Measurements from ENCODE around the gene COL8A2.

DNA sequence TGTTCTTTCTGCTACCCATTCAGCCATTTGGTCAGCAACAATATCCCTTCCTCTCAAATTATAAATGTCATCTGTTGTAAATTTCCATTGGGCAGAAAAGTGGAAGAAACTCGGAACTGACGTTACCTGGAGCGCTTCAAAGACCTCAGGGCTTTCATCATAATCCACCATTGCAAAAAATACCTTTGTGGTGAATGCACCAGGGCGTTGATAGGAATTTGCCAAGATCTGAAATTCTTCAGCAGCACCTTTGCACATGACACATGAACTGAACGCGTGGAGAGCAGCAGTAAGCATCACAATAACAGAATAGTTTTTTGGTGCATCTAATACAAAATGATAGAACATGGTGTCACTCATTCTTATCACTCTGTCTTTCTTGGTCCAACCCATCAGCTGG, 44.2 kb downstream of the COL8A2 start:
- TF ChIP-seq, protein P1, sequence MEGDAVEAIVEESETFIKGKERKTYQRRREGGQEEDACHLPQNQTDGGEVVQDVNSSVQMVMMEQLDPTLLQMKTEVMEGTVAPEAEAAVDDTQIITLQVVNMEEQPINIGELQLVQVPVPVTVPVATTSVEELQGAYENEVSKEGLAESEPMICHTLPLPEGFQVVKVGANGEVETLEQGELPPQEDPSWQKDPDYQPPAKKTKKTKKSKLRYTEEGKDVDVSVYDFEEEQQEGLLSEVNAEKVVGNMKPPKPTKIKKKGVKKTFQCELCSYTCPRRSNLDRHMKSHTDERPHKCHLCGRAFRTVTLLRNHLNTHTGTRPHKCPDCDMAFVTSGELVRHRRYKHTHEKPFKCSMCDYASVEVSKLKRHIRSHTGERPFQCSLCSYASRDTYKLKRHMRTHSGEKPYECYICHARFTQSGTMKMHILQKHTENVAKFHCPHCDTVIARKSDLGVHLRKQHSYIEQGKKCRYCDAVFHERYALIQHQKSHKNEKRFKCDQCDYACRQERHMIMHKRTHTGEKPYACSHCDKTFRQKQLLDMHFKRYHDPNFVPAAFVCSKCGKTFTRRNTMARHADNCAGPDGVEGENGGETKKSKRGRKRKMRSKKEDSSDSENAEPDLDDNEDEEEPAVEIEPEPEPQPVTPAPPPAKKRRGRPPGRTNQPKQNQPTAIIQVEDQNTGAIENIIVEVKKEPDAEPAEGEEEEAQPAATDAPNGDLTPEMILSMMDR (IDR thresholded peaks at IDR 0.05), result no peak
- no peak for TF ChIP-seq ZFX (IDR thresholded peaks at IDR 0.05; ENCODE audit: borderline replicate concordance)
